Activated CD4-positive, alpha-beta T cell treated with anti-CD3 and anti-CD28 coated beads, Interleukin-10, Interleukin-2, amounts not matched to agents 100 ng/mL and 50 ng/mL, durations not matched to agents 16 hours and 8 hours (primary cell): ENCODE results near the gene ANKRD34A.

Experiments
- DNase-seq: peaks from one replicate; pipeline ENCODE4 v3.0.0-alpha.2; 2020

Gene ANKRD34A

DNA sequence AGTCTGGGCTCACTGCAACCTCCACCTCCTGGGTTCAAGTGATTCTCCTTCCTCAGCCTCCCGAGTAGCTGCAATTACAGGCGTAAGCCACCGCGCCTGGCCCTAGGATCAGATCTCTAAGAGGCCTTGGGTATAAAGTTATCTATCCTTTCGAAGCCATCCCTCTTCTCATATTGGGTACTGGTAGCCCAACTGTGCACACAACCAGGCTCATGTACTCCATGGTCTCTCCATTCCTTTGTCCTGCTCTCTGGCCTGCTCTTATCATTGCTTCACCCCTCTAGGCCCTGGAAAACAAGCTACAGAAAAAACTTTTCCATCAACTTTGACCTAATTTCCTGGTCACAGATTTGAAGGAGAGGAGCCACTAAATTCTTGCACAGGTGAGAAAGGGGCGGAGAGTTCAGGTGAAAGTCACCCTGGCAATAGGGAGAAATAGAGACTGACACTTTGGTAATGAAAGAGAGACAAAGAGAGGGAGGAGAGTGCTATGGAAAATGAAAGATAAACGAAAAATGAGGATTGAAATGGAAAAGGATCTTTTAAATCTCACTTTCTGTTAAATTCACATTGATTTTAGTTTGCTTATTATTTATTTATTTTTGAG is 26.0 kb upstream of the ANKRD34A start:
- no peak for DNase-seq

DNA sequence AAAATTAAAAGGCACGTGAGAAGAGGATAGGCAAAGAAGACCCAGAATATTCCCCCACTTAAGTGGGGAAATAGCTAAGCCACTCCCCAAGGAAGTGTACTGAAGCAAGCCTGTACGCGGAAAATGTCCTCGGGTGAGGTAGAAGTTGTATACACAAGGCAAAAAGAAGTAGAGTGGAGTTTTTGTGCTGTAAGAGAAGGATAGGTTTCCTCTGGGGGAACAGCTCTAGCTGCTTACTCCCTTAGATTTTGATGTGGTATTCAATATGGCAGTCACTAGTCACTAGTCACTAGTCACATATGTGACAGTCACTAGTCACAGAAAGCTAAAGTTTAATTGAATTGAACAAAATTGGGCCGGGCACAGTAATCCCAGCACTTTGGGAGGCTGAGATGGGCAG is 24.4 kb upstream of the ANKRD34A start:
- no peak for DNase-seq

DNA sequence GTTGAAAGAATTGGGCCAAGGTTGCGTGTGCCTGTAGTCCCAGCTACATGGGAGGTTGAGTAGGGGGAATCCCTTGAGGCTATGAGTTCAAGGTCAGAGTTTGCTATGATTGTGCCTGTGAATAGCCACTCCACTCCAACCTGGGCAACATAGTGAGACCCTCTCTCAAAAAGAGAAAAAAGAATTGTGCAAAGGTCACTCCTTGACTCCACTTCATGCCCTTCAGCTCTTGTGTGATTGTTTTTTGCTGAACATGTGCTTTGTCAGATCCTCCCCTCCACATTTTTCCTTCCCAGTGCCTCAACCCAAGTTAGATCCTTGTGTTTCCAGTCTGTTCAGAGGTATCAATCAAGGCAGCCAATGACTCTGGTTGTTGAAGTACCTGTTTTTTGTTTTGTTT is 23.6 kb upstream of the ANKRD34A start:
- DNase-seq: no peak

DNA sequence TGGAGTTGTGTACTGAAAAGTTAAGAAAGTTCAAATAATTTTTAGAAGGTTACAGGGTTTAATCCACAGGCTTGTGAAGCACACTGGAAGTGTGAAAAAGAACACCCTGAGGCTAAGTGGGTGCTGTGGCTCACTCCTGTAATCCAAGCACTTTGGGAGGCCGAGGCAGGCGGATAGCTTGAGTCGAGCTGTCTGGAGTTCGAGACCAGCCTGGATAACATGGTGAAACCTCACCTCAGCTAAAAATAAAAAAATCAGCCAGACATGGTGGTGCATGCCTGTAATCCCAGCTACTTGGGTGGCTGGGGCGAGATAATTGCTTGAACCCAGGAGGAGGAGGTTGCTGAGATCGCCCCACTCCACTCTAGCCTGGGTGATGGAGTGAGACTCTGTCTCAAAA is 22.2 kb upstream of the ANKRD34A start:
- no peak for DNase-seq

DNA sequence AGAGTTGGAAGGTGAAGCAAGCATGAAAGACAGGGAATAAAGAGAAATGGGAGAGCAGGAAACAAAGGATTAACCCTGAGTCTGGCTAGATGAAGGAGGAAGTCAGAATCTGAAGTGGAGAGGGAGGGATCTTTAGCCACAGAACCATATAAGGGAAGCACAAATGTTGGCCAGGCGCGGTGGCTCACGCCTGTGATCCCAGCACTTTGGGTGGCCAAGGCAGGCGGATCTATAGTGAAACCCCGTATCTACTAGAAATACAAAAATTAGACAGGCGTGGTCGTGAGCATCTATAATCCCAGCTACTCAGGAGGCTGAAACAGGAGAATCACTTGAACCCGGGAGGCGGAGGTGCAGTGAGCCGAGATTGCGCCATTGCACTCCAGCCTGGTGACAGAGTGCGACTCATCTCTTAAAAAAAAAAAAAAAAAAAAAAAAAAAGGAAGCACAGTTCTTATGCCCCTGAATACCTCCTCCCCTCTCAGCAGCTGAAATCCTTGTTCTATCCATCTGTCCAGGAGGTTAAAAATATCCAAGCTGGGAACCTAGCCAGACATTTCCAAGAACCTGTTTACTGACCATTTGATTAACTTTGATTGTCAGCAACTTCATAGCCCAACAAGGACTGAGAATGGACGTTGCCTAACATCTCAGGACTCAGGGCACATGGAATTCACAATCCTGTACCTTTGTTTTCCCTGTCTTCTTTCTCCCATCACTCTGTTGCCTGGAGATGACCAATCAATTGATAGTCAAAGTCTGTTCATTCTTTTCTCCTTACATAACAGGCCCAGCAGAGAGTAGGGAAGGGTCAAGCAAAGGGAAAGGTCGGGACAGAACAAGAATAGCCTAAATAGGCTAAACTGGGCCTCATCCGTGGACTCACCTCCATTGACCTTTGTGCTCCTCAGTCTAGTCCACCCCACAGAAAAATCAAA is 21.4 kb upstream of the ANKRD34A start:
- no peak for DNase-seq

DNA sequence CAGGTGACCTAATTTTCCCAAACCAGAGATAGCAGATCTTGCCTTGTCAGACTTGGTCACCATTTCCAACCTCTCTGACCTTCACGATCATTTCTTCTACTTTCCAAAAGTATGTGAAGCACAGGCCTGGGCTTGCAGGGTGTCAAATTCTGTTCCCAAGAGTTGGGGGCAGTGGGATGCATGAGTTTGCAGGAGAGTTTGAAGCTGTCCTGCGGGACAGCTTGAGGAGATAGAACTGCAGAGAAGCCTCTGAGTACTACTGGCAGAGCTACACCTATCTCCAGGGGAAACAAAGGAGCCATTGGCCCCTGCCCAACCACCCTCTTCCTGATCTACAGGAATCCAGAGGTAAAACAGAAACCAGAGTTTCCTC is 20.7 kb upstream of the ANKRD34A start:
- no peak for DNase-seq

DNA sequence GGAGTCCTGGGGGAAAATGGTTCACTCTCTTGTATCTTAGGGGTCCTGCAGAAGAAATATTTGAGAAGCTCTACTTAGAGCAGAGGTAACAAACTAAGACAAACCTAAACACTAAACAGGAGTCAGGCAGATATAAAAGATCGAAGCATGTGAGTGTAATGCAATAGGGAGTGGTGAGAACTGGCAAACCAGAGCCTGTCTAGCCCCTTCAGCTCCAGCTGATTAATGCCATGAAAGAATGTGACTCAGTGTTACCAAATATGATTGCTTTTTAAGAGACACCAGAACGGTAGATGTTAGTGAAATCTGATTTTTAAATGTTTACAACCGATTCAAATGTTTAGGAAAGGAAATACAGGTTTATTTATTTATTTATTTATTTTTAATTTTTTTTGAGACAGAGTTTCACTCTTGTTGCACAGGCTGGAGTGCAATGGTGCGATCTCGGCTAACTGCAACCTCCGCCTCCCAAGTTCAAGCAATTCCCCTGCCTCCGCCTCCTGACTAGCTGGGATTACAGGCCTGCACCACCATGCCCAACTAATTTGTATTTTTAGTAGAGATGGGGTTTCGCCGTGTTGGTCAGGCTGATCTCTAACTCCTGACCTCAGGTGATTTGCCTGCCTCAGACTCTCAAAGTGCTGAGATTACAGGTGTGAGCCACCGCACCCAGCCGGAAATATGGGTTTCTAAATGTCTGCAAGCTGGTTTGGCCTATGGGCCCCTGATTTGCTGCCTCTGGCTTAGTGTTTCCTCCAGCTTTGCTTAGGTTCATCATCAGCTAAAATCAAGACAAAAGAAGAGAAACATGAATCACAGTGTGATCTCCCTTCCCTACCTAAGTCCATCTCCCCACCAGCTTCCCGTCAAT is 19.8 kb upstream of the ANKRD34A start:
- DNase-seq: peak; percentile 43

DNA sequence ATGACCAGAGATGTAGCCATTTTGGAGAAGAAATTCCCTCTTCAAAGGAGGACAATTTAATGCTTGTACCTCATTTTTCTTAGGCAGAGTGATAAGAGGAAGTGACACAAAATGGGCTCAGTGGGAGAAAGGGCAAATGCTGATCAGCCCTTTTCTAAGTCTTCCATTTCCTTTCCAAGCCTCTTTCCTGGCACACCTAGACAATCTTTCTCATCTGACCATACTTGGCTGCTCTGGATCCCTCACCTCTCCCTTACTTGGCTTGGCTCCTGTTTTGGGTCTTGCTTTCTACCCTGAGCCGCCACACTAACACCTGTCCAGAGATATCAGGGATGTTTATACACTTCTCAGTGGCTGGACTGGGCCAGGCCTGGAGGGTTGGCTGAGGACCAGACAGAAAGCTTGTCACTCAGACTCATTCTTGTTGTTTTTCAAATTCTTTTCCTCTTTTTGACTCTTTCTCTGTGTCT is 18.9 kb upstream of the ANKRD34A start:
- DNase-seq: no peak

DNA sequence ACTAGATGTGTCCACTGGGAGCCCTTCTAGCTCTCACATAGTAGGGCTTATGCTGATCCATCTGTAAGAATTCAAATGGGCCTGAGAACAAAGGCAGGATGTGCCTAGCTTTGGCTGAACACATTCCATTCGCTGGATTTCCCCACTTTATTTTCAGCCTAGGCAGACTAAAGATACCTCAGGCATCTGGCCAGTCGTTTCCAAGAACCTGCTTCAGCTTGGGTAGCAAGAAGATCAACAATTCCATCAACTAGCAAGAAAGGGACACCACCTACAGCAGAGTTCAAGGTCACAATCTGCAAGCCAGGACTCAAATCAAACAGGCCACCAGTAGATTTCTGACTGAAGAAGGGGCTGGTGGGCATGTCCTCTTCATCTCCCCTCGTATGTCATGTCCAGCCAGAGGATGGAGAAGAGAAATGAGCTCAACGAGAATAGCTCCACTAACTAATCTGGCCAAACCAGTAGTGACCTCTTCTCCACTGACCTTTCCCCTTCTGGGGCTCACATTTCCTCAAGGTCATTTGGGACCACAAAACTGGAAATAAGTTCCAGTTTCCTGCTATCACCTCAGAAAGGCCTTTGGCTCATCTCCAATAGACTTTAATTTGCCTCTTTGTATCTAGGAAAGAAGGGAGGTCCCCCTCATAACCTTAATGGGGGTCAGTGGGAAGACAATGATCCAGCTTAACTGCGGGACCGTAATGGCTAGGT is 17.8 kb upstream of the ANKRD34A start:
- DNase-seq: no peak

DNA sequence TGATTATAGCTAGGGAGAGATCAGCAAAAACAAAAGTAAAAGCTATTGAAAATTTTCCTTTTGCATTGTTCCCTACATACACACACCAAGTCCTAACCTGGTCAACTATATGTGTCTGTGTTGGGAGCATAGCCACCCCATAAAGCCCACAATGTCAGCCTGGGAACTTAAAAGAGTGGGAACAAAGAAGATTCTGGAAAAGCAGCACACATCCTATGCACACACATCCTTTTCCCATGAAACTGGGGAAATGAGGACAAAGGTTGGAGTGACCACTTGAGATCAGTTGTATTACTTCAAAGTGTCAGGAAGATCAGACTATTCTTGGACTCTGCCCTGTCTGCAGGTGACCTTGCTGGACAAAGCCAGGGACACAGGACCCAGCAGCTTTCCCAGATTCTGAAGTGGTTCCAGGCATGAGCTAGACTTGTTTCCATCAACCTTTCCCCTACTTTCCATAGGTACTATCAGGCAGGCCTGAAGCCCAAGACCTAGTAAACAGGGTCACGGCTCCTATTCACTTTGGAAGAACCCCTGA is 16.2 kb upstream of the ANKRD34A start:
- DNase-seq: no peak

DNA sequence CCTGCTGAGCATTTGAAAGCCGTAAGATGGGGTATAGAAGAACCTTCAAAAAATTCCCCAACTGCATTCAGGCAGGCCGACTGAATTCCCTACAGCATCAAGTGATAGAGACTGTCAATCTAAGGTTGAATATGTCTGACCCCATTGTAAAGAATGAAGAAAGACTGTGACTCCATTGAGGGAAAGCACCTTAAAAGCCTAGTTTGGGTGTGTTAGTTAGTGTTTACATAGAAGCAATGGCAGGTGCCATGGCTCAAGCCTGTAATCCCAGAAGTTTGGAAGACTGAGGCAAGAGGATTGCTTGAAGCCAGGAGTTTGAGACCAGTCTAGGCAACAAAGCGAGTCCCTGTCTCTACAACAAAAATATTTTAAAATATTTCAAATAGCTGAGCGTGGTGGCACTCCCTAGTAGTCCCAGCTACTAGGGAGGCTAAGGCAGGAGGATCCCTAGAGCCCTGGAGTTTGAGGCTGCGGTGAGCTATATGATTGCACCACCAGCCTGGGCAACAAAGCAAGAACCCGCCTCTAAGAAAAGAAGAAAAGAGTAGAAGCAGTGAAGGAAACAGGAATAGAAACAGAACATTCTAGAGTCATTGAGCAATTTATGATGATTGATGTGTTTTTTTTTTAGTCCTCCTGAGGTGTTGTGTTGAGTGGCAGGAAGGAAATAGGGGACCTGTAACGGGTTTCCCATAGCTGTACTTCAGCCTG is 15.5 kb upstream of the ANKRD34A start:
- DNase-seq: peak; percentile 63

DNA sequence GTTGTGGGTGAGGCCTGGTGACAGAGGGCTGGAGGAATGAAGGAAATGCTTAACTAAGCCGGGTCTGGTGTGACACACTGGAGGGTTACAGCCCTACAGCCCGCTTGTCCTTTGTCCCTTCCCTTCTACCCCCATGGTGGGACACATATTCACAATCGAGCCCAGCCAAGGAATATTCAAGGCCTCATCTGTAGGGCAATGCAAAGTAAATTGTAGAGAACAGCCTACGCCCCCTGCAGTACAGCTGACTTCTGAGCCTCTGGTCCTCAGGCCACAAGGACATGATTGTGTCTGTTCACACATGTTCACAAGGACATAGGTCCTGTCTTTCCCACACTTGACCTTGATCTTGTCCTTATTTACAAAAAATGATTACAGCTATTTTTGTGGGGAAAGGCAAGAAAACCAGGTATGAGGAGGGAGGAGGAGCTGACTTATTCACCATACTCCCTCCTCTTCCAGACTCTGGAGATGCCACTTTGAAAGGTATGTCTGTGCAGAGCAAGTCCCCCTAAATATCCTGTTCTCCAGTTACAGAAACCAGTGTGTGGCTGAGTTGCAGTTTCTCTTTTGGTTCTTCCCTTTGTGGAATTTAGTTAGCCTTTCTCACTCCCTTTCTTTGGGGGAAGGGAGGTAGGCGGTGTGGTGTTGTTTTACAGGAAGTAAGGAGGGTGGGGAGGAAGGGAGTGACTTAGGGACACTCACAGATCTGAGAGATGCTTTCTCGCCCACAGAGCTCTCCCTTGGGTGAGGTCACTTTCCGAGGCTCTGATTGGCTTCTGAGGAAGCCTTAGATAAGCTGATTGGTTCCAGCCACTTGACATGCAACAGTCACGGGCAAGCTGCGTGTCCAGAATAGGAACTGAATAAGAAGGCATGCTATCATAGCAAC is 14.7 kb upstream of the ANKRD34A start:
- peak; percentile 97 for DNase-seq

DNA sequence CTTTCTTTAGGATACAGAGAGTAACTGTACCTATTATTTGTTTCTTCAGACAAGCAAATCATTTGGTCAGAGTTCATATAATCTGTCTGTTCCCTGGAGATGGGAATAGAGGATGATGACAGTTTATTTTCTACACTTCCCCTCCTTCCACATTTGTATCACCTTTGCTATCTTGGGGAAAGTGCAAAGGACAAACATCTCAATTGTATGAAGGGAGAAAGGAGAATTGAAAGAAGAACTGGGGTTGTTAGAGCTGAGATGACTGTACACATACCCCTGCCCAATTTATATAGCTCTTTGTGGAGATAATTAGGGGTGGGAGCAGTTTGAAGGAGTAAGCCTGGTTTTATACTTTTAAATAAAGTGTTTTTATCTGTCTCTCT is 14.1 kb upstream of the ANKRD34A start:
- DNase-seq: no peak

DNA sequence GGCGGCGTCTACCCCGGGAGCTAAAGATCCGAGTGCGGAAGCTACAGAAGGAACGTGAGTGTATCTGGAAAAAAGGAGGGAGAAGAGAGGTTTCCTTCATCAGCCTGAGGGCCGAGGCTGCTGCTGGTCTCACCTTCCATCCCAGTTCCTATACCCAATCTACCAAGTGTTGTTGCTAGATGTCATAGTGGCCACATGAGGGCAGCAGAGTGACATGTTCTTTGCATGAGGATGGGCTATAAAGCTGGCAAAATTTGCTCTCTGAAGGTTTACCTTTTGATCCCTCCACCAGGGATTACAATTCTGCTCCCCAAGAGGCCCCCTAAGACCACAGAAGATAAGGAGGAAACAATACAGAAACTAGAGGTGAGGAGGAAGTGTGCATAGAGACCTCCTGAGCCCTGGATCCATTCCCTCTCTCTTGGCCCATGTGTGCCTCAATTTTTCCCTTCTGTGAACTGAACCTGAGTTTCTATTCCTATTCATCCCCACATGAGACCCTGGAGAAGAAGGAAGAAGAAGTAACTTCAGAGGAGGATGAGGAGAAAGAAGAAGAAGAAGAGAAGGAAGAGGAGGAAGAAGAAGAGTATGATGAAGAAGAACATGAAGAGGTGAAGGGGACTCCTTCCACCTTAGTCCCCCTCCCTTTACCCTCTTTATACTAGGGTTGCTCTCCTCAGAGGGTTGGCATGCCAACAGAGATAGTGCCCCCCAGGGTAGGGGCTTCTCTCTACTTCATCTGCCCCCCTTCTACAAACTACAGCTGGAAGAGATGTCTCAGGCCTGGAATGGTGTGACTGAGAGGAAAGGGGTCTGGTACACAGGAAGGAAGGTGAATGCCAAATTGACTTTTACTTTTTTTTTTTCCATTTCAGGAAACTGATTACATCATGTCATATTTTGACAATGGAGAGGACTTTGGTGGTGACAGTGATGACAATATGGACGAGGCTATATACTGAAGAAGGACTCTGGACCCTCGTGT is 13.4 kb upstream of the ANKRD34A start:
- peak; percentile 88 for DNase-seq

DNA sequence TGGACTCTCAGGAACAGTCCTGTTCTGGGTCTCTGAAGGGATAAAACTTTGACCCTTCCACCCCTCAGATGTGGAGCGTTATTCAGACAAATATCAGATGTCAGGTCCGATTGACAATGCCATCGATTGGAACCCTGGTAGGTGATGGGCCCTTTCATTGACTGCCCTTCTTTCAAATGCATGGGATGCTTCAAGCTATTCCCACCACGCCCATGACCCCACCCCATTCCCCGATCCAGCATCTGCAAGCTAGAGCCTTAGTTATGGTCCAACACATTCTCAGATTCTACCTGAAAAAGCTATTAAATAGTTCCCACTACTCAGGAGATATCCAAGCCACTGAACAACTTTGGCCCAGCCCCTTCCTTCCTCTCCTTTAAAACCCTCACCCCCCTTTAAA is 12.6 kb upstream of the ANKRD34A start:
- DNase-seq: no peak

DNA sequence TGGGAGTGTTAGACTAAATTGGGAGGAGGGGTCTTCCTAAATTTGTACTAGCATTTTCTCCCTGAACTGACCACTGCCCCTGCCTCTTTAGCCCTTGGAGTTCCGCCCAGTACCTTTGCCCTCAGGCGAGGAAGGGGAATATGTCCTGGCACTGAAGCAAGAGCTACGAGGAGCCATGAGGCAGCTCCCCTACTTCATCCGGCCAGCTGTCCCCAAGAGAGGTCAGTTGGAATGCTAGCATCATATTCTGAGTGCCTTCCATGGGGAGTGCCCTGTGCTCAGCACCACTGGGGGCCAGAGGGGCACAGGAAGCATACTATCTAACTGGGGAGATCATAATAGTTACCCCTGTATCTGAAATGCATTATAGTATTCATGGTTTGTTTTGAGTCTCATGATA is 10.8 kb upstream of the ANKRD34A start:
- no peak for DNase-seq

DNA sequence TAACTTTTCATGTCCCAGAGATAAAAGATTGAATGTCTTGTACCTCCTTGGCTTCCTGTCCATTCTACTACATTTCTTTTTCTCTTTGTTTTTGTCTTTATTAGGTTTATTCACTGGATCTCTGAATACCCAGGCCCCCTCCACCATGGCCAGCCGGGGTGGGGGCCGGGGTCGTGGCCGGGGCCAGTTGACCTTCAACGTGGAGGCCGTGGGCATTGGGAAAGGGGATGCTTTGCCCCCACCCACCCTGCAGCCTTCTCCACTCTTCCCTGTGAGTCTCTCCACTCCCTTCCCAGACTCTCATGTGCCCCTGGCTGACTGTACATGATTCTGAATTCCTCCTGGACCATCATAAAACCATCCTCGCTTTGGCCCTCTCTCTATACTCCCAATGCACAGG is 10.3 kb upstream of the ANKRD34A start:
- DNase-seq: no peak

DNA sequence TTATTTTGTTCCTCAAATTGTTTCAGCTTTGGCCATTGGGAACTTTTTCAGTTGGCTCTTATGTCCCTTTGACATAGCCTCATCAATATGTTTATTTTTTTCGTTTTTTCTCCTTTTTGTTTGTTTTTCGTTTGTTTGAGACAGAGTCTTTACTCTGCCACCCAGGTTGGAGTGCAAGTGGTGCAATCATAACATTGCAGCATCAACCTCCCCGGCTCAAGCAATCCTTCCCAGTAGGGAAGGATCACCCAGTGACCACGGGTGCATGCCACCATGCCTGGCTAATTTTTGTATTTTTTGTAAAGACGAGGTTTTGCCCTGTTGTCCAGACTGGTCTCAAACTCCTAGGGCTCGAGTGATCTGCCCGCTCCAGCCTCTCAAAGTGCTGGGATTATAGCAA is 8.2 kb upstream of the ANKRD34A start:
- no peak for DNase-seq

DNA sequence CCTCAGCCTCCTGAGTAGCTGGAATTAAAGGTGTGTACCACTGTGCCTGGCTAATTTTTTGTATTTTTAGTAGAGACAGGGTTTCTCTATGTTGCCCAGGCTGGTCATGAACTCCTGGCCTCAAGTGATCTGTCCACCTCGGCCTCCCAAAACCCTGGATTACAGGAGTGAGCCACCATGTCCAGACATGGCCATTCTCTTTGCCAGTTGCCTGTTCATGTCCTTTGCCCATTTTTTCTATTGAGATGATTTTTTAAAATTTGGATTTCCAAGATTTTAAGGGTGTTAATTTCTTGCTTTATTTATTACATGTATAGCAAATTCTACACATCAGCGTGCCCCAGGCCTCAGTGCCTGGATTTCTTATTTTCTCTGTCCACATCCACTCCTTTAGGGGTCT is 2.9 kb upstream of the ANKRD34A start:
- no peak for DNase-seq
